A204.1 (cell line): ENCODE measurements around the gene LRMDA.
"Not testable (repeated sequence)": the region's sequence is repeated elsewhere in the genome, so short reads cannot be mapped to it uniquely, and the experiment has no call there.

Experiments used
- FAIRE-seq: peaks from 2 replicates; lab custom pipeline; 2012; peaks lifted over from hg19 to GRCh38; lab: Jason Lieb, UNC

Gene LRMDA

DNA sequence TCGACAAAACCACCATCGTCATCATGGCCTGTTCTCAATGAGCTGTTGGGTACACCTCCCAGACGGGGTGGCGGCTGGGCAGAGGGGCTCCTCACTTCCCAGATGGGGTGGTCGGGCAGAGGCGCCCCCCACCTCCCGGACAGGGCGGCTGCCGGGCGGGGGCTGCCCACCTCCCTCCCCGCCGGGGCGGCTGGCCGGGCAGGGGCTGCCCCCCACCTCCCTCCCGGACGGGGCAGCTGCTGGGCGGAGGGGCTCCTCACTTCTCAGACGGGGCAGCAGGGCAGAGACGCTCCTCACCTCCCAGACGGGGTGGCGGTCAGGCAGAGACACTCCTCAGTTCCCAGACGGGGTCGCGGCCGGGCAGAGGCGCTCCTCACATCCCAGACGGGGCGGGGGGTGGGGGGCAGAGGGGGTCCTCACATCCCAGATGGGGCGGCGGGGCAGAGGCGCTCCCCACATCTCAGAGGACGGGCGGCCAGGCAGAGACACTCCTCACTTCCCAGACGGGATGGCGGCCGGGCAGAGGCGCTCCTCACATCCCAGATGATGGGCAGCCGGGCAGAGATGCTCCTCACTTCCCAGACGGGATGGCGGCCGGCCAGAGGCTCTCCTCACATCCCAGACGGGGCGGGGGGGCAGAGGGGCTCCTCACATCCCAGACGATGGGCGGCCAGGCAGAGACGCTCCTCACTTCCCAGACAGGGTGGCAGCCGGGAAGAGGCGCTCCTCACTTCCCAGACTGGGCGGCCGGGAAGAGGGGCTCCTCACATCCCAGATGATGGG lies 318.9 kb downstream of the LRMDA start:
- FAIRE-seq: not testable (repeated sequence)

DNA sequence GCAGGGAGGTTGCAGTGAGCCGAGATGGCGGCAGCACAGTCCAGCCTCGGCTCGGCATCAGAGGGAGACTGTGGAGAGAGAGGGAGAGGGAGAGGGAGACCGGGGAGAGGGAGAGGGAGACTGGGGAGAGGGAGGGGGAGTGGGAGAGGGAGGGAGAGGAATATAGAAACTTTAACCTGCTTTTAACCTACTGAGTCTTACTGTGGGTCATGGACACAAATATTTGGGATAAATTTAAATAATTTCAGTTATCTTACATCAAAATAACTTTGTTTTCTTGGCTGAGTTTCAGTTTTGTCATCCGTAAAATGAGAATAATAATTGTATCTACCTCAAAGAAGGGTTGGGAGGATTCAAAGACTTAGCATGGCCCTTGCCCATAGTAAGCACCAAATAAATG lies 319.8 kb downstream of the LRMDA start:
- FAIRE-seq: no peak

GRCh38 chr10:75753621-75754020 lies 322.2 kb downstream of the LRMDA start:
- FAIRE-seq: no peak

GRCh38 chr10:75754096-75754831 lies 322.8 kb downstream of the LRMDA start:
- FAIRE-seq: no peak

DNA sequence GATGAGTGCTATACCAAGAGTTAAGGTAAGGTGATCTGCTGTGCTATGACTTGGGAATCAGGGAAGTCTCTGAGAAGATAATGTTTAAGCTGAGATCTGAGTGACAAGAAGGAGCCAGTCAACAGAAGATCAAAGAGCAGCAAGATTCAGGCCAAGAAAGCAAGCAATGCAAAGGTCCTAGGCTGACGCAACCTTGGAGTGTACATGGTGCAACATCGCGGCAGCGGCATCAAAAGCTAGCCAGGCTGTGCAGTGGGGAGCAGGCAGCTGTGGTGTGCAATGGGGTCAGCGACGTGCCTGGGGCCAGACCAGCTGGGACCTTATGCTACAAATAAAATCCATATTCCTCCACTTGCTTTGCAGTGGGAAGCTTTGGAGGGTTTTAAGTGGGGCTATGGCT lies 324.1 kb downstream of the LRMDA start:
- FAIRE-seq: no peak

GRCh38 chr10:75761289-75761688 lies 329.9 kb downstream of the LRMDA start:
- no peak for FAIRE-seq

- no peak for FAIRE-seq
Observed at GRCh38 chr10:75762431-75762802, 331.0 kb downstream of the LRMDA start.

DNA sequence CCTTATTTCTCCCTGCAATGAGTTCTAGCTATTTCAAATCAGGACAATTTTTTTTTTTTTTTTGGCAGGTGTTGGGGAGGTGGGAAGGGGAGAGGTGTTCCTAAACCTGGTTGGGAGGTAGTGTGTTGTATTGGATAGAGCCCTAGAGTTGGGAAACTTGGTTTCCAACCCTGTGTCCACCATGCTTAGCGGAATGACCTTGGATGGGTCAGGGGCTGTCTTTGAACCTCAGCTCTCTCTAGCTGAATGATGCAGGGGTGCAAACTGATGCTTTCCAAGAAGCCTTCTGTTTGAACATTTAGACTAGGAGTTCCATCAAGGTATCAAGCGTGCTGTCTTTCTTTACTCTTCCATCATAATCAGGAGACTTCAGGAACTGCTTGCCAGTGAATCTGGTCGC lies 332.2 kb downstream of the LRMDA start:
- FAIRE-seq: no peak

- no peak for FAIRE-seq
Observed at GRCh38 chr10:75764974-75765788, 333.8 kb downstream of the LRMDA start.

- FAIRE-seq: no peak
Observed at GRCh38 chr10:75765789-75766096, 334.3 kb downstream of the LRMDA start.

DNA sequence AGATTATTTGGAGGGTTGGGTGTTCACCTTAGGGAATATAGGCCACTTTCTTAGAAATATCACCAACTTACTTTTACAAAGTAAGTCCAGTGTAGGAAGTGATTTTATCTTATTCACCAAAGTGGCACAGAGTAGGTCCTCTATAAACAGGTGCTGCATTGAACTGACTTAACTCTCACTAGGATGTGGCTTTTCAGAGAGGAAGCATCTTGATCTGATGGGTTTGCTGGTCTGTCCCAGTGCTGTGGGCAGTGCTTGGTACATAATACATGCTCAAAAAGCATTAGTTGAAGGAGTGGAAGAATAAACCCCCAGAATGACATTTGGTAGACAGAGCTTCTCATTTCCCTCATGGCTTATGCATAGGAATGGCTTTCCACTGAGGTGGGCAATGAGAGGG lies 334.7 kb downstream of the LRMDA start:
- FAIRE-seq: no peak

- FAIRE-seq: not testable (repeated sequence)
Observed at GRCh38 chr10:75766752-75767151, 335.3 kb downstream of the LRMDA start.

GRCh38 chr10:75770626-75771081 lies 339.2 kb downstream of the LRMDA start:
- no peak for FAIRE-seq

GRCh38 chr10:75771606-75772005 lies 340.2 kb downstream of the LRMDA start:
- no peak for FAIRE-seq

GRCh38 chr10:75772153-75772887 lies 340.9 kb downstream of the LRMDA start:
- FAIRE-seq: no peak

DNA sequence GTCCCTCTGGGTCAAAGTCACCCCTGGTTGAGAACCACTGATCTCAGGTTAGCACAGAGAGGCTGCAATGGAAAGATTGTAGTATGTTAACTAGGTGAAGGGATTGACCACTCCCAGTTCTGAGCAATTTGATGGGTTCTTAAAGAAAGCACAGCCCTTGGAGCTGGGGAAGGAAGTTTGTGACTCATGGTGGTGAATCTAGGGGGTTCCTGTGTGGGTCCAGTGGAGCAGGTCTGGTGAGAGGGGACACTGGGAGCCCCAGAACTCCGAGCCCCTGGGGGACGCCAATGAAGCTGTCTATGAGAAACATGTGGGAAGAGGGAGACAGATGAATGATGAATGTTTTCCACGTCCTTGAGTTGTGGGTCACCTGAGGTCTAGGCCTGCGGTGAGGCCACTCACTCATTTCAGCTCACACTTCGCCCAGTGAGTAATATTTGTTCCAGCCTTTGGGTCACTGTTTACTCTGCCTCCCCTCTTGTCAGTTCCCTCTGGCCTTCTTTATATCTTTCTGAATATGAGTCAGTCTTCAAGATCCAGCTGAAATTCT lies 341.9 kb downstream of the LRMDA start:
- no peak for FAIRE-seq

- no peak for FAIRE-seq
Observed at GRCh38 chr10:75773813-75774782, 342.7 kb downstream of the LRMDA start.

DNA sequence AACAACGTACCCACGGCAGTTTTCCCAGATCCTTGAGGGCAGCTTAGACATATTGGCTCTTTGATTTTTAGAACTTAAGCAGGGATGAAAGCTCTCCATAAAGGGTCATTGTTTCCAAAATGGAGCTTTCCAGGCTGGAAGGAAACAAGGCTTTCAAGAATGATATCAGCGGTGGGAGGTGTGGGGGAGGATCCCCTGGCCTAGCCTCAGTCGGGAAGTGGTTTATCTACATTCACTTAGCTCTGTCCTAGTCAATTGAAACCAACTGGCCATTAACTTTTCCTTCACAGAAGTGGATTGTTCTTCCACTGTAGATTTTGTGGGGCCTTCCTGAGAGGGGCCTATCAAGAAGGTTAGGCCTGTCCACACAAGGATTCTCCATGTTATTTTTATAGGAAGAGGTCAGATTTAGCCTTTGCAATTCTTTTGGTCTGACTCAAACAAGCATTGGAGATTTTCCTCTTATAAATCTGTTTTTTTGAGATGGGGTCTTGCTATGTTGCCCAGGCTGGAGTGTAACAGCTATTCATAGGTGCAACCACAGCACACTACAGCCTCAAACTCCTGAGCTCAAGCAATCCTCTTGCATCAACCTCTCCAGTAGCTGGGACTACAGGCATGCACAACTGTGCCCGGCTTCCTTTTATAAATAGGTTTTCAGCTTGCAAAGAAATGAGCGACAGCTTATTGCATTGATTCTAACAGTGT lies 343.5 kb downstream of the LRMDA start:
- FAIRE-seq: no peak

- no peak for FAIRE-seq
Observed at GRCh38 chr10:75776738-75777504, 345.5 kb downstream of the LRMDA start.
